ENCODE measurements around the gene SLC16A4.
A peak's percentile ranks its signal among the peaks of the same experiment; 100 is the strongest.

DNA sequence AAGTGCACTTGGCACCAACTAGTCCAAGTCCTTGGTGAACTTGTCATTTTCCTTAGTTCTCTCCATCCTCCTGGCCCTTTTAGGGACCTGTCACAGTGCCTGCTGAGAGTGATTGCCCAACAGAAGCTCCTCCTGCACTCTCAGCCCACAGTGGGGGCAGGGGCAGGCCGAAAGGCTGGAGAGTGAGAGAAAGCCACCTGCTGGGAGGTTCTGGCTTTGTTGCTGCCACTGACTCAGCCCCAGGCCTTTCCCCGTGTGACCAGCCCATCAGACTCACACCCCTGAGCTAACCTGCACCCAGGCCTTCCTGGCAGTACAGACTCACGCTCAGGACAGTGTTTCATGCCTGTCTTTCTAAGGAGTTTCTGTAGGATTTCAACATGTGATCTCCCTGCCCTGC, 43.0 kb upstream of the SLC16A4 start:
- TF ChIP-seq, protein P1, sequence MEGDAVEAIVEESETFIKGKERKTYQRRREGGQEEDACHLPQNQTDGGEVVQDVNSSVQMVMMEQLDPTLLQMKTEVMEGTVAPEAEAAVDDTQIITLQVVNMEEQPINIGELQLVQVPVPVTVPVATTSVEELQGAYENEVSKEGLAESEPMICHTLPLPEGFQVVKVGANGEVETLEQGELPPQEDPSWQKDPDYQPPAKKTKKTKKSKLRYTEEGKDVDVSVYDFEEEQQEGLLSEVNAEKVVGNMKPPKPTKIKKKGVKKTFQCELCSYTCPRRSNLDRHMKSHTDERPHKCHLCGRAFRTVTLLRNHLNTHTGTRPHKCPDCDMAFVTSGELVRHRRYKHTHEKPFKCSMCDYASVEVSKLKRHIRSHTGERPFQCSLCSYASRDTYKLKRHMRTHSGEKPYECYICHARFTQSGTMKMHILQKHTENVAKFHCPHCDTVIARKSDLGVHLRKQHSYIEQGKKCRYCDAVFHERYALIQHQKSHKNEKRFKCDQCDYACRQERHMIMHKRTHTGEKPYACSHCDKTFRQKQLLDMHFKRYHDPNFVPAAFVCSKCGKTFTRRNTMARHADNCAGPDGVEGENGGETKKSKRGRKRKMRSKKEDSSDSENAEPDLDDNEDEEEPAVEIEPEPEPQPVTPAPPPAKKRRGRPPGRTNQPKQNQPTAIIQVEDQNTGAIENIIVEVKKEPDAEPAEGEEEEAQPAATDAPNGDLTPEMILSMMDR (IDR thresholded peaks at IDR 0.05; ENCODE audit: low read length): peak; percentile 6; the same call in 1 of the 2 replicates
- no peak for TF ChIP-seq EZH2 (optimal IDR thresholded peaks at IDR 0.05; ENCODE audit: low read depth, low read length)
